Smooth muscle cell (in vitro differentiated cells): Measurements from ENCODE around the gene S100A14. TPM values are rescaled to one million over a fixed set of nuclear protein-coding genes. Genes with fewer than 3 reads are reported as not detected.

ENCODE experiments used
- DNase-seq: peaks from one replicate; lab custom pipeline; 2025; ENCODE audit not compliant: unreplicated experiment; lab: John Stamatoyannopoulos, UW
- H2AFZ ChIP-seq: fragments of 200-600 bp; sonication (generic); 2 replicates; pipeline ENCODE4 v1.6.0; 2016; ENCODE audit warnings: antibody characterized with exemption, low read depth, mild to moderate bottlenecking
- H3F3A ChIP-seq: fragments of 200-600 bp; sonication (generic); 2 replicates; pipeline ENCODE4 v1.6.0; 2017; ENCODE audit warnings: antibody characterized with exemption, low read depth
- H3K27ac ChIP-seq: fragments of 200-600 bp; sonication (generic); 2 replicates; pipeline ENCODE4 v1.5.1; 2016; ENCODE audit warnings: low read depth, mild to moderate bottlenecking
- H3K27me3 ChIP-seq: fragments of 200-600 bp; sonication (generic); 2 replicates; pipeline ENCODE4 v1.6.1; 2016; ENCODE audit warnings: low read depth, mild to moderate bottlenecking
- H3K36me3 ChIP-seq: fragments of 200-600 bp; sonication (generic); 2 replicates; pipeline ENCODE4 v1.5.1; 2016; ENCODE audit warnings: low read depth
- H3K4me1 ChIP-seq: fragments of 200-600 bp; sonication (generic); 2 replicates; pipeline ENCODE4 v1.5.1; 2016; ENCODE audit warnings: low read depth
- H3K4me2 ChIP-seq: fragments of 200-600 bp; sonication (generic); 2 replicates; pipeline ENCODE4 v1.6.0; 2016; ENCODE audit warnings: mild to moderate bottlenecking
- H3K4me3 ChIP-seq: fragments of 200-600 bp; sonication (generic); 2 replicates; pipeline ENCODE4 v1.5.1; 2016; ENCODE audit warnings: mild to moderate bottlenecking
- H3K79me2 ChIP-seq: fragments of 200-600 bp; sonication (generic); 2 replicates; pipeline ENCODE4 v1.6.0; 2016; ENCODE audit warnings: low read depth, mild to moderate bottlenecking
- H3K9ac ChIP-seq: fragments of 200-600 bp; sonication (generic); 2 replicates; pipeline ENCODE4 v1.6.0; 2016; ENCODE audit warnings: low read depth
- H3K9me3 ChIP-seq: fragments of 200-600 bp; sonication (generic); replicated peaks from 2 replicates; pipeline ENCODE4 v1.5.1; 2016; ENCODE audit warnings: low read depth
- H4K20me1 ChIP-seq: fragments of 200-600 bp; sonication (generic); 2 replicates; pipeline ENCODE4 v1.6.0; 2016; ENCODE audit warnings: low read depth
- WGBS: methylation state at CpG from one replicate; pipeline ENCODE4 v1.1.7; 2016; ENCODE audit warnings: low lambda C conversion rate; 5-methylcytosine and 5-hydroxymethylcytosine counted together
- polyA plus RNA-seq: library from polyadenylated mRNA; unstranded; fragments of >200 nt; fragmentation: Nextera tagmentation; extraction: Ambion mirVana; gene quantifications from 2 replicates; pipeline ENCODE4 v1.2.1, GENCODE V29; 2016
- total RNA-seq: library from RNA; depleted of rRNA; stranded (reverse); fragments of >200 nt; gene quantifications from 2 replicates; pipeline ENCODE4 v1.2.3, GENCODE V29; 2014
- TF ChIP-seq, protein P1 (sequence below): fragments of 200-600 bp; sonication (generic); IDR thresholded peaks from 2 replicates; pipeline ENCODE4 v1.5.1; 2017; ENCODE audit warnings: borderline replicate concordance, mild to moderate bottlenecking, antibody characterized with exemption; ENCODE audit not compliant: insufficient read depth, poor library complexity, severe bottlenecking

S100A14 gene
- total and polyA plus RNA-seq, 2 experiments from 2014 or later: 11.0 to 25.1 TPM

DNA sequence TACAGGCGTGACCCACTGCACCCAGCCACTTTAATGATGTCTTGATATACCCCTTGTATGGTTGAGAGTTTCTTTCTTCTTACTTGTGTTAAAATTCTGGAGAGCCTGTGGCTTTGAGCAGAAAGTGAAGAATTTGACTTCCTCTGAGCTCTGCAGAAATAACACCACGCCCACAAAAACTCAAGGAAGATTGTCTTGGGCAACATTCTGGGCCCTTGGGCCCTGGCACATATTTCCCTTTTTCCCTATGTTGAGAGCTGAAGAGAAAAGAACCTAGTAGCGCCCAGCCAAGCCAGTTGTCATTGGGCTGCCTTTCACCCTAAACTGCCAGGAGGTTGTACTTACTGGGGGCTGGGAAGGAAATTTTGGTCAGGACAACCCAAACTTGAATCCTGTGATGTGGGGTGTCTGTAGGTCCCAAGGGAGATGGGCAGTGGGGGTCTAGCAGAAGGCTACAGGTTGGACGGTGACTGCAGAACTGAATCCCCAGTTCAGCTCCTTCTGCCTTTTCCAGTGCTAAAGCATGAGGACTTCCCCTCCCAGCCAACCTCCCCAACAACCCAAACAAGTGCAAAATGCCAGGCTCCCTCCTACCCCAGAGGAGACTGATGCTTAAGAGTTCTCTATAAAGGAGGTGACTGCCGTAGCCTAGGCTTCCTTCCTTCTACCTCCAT, 30.7 kb upstream of the S100A14 start:
- H3K79me2 ChIP-seq: peaks cover 6% of the 10 kb centered on the region
- no peak overlapping the region for H3K4me2 ChIP-seq
- peaks cover 28% of the 10 kb centered on the region for H3F3A ChIP-seq
- peaks cover 21% of the 10 kb centered on the region for H3K36me3 ChIP-seq
- no peak overlapping the region for H3K9ac ChIP-seq
- H3K9me3 ChIP-seq: no peaks in the 10 kb centered on the region
- DNase-seq: no peak
- no peaks in the 10 kb centered on the region for H3K4me1 ChIP-seq
- WGBS: 91% methylated on average over 5 of the region's 5 CpGs
- H2AFZ ChIP-seq: no peak overlapping the region
- TF ChIP-seq, protein P1, sequence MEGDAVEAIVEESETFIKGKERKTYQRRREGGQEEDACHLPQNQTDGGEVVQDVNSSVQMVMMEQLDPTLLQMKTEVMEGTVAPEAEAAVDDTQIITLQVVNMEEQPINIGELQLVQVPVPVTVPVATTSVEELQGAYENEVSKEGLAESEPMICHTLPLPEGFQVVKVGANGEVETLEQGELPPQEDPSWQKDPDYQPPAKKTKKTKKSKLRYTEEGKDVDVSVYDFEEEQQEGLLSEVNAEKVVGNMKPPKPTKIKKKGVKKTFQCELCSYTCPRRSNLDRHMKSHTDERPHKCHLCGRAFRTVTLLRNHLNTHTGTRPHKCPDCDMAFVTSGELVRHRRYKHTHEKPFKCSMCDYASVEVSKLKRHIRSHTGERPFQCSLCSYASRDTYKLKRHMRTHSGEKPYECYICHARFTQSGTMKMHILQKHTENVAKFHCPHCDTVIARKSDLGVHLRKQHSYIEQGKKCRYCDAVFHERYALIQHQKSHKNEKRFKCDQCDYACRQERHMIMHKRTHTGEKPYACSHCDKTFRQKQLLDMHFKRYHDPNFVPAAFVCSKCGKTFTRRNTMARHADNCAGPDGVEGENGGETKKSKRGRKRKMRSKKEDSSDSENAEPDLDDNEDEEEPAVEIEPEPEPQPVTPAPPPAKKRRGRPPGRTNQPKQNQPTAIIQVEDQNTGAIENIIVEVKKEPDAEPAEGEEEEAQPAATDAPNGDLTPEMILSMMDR: no peak
- no peaks in the 10 kb centered on the region for H3K27me3 ChIP-seq
- H3K27ac ChIP-seq: no peak overlapping the region
- no peak overlapping the region for H3K4me3 ChIP-seq
- H4K20me1 ChIP-seq: peaks cover 26% of the 10 kb centered on the region

DNA sequence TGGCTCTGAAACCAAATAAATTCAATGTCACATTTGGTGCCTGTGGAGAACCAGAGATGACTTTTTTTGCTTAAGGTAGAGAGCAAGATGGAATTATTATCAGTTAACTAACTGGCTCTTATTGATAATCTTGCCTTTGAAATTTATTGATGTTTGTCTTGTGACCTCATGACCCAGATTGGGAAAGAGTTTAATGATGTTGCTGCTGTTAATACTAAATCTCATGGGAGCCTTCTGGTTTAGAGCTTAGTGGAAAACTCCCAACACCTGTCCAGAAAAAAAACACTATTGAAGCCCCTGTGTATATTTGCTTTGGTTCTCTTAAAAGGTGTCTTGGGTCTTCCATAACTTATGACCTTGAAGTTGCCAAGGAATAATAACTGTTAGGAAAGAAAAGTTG, 27.7 kb upstream of the S100A14 start:
- no peak overlapping the region for H3K9ac ChIP-seq
- H3K4me1 ChIP-seq: no peaks in the 10 kb centered on the region
- H3K9me3 ChIP-seq: no peaks in the 10 kb centered on the region
- peaks cover 29% of the 10 kb centered on the region for H3K79me2 ChIP-seq
- H4K20me1 ChIP-seq: peaks cover 56% of the 10 kb centered on the region
- no peaks in the 10 kb centered on the region for H3K27me3 ChIP-seq
- no peak overlapping the region for H2AFZ ChIP-seq
- no peak overlapping the region for H3K4me2 ChIP-seq
- no peak for DNase-seq
- H3K27ac ChIP-seq: peak overlapping the region; percentile 21
- TF ChIP-seq, protein P1: no peak
- no peak overlapping the region for H3K4me3 ChIP-seq
- peaks cover 27% of the 10 kb centered on the region for H3K36me3 ChIP-seq
- peaks cover 43% of the 10 kb centered on the region for H3F3A ChIP-seq

DNA sequence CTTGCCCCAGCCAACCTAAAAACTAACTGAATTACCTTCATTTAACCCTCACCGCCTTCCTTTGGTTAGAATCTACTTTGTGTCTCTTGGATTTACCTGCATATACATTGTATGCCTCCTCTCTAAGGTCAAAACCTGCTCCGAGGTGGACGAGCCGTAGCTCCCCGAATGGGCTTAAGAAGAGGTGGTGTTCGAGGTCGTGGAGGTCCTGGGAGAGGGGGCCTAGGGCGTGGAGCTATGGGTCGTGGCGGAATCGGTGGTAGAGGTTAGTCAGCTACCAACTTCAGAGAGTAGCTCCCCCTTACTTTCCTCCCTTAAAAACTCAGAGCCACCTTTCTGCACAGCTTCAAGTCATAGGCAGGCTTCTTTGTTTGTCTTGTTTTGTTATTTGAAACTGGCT, 27.0 kb upstream of the S100A14 start:
- TF ChIP-seq, protein P1: no peak
- Histone ChIP-seq H3K4me1 (no peaks in the 10 kb centered on the region), H3K79me2 (peaks cover 35% of the 10 kb centered on the region), H3F3A (peaks cover 43% of the 10 kb centered on the region), H3K27me3 (no peaks in the 10 kb centered on the region), H4K20me1 (peaks cover 62% of the 10 kb centered on the region), H3K4me2 (no peak overlapping the region), H3K9ac (no peak overlapping the region), H3K9me3 (no peaks in the 10 kb centered on the region), H3K27ac (no peak overlapping the region), H3K4me3 (no peak overlapping the region), H3K36me3 (peaks cover 32% of the 10 kb centered on the region), H2AFZ (no peak overlapping the region)
- WGBS: 97% methylated on average over 11 of the region's 11 CpGs
- no peak for DNase-seq

DNA sequence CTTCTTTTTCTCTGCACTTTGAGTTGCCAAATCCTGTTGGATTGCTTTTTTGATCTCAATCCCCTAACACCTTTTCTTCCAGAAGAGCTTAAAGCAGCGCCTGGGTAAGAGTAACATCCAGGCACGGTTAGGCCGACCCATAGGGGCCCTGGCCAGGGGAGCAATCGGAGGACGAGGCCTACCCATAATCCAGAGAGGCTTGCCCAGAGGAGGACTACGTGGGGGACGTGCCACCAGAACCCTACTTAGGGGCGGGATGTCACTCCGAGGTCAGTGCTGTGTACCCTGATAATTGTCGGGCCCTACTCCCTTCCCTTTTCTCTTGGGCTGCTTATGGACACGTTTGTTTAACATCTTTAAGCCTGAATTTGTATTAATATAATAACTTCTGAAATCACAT, 26.0 kb upstream of the S100A14 start:
- H3K36me3 ChIP-seq: peaks cover 35% of the 10 kb centered on the region
- H3K27me3 ChIP-seq: no peaks in the 10 kb centered on the region
- no peak overlapping the region for H3K9ac ChIP-seq
- 95% methylated on average over 11 of the region's 11 CpGs for WGBS
- no peak overlapping the region for H3K4me2 ChIP-seq
- H3K79me2 ChIP-seq: peaks cover 45% of the 10 kb centered on the region
- TF ChIP-seq, protein P1: no peak
- peaks cover 46% of the 10 kb centered on the region for H3F3A ChIP-seq
- no peak overlapping the region for H2AFZ ChIP-seq
- H3K4me1 ChIP-seq: no peaks in the 10 kb centered on the region
- H3K4me3 ChIP-seq: no peak overlapping the region
- no peaks in the 10 kb centered on the region for H3K9me3 ChIP-seq
- H3K27ac ChIP-seq: no peak overlapping the region
- DNase-seq: no peak
- H4K20me1 ChIP-seq: peaks cover 71% of the 10 kb centered on the region
